Measurements from ENCODE around the gene TOLLIP. TPM values are rescaled to one million over a fixed set of nuclear protein-coding genes. Genes with fewer than 3 reads are reported as not detected.

Gene TOLLIP
- total RNA-seq, 6 experiments from 2014 or later = 41.4 to 53.6 (median 49.0) TPM

- H3K27ac Mint-ChIP-seq = no peak overlapping the region
- no peak for DNase-seq
- no peaks in the 10 kb centered on the region for H3K4me1 Mint-ChIP-seq (ENCODE audit: low read depth)
- peaks cover 1% of the 10 kb centered on the region for H3K27me3 Mint-ChIP-seq (ENCODE audit: insufficient read depth)
- H3K36me3 Mint-ChIP-seq (ENCODE audit: low read depth) = 0 out of 2 replicates have a peak, but pooled peaks cover 11% of the 10 kb centered on the region
- peaks cover 29% of the 10 kb centered on the region for H3K9me3 Mint-ChIP-seq
- no peak overlapping the region for H3K4me3 Mint-ChIP-seq
- TF ChIP-seq CTCF (IDR thresholded peaks at IDR 0.05) = no peak
These were observed 67.7 kb downstream of the TOLLIP start for GRCh38 chr11:1241706-1242105.

GRCh38 chr11:1240771-1241170, 68.7 kb downstream of the TOLLIP start:
- no peak overlapping the region for H3K4me3 Mint-ChIP-seq
- no peak overlapping the region for H3K27ac Mint-ChIP-seq
- no peak for DNase-seq
- 0 out of 2 replicates have a peak, but pooled peaks cover 11% of the 10 kb centered on the region for H3K36me3 Mint-ChIP-seq (ENCODE audit: low read depth)
- no peaks in the 10 kb centered on the region for H3K4me1 Mint-ChIP-seq (ENCODE audit: low read depth)
- no peak for TF ChIP-seq CTCF (IDR thresholded peaks at IDR 0.05)
- peaks cover 1% of the 10 kb centered on the region for H3K27me3 Mint-ChIP-seq (ENCODE audit: insufficient read depth)
- peaks cover 25% of the 10 kb centered on the region for H3K9me3 Mint-ChIP-seq

GRCh38 chr11:1239596-1240205, 69.7 kb downstream of the TOLLIP start:
- Mint-ChIP-seq H3K27ac (no peak overlapping the region), H3K9me3 (peaks cover 25% of the 10 kb centered on the region), H3K4me1 (ENCODE audit: low read depth) (no peaks in the 10 kb centered on the region), H3K27me3 (ENCODE audit: insufficient read depth) (peaks cover 1% of the 10 kb centered on the region), H3K36me3 (ENCODE audit: low read depth) (0 out of 2 replicates have a peak, but pooled peaks cover 11% of the 10 kb centered on the region), H3K4me3 (no peak overlapping the region)
- no peak for DNase-seq
- no peak for TF ChIP-seq CTCF (IDR thresholded peaks at IDR 0.05)

GRCh38 chr11:1238767-1239595, 70.5 kb downstream of the TOLLIP start:
- H3K4me3 Mint-ChIP-seq = no peak overlapping the region
- no peaks in the 10 kb centered on the region for H3K4me1 Mint-ChIP-seq (ENCODE audit: low read depth)
- no peak for TF ChIP-seq CTCF (IDR thresholded peaks at IDR 0.05)
- H3K9me3 Mint-ChIP-seq = peaks cover 25% of the 10 kb centered on the region
- H3K36me3 Mint-ChIP-seq (ENCODE audit: low read depth) = 0 out of 2 replicates have a peak, but pooled peaks cover 11% of the 10 kb centered on the region
- no peak for DNase-seq
- no peak overlapping the region for H3K27ac Mint-ChIP-seq
- peaks cover 1% of the 10 kb centered on the region for H3K27me3 Mint-ChIP-seq (ENCODE audit: insufficient read depth)

GRCh38 chr11:1237851-1238250, 71.6 kb downstream of the TOLLIP start:
- Mint-ChIP-seq H3K4me3 (no peak overlapping the region), H3K27me3 (ENCODE audit: insufficient read depth) (peaks cover 1% of the 10 kb centered on the region), H3K27ac (no peak overlapping the region), H3K36me3 (ENCODE audit: low read depth) (0 out of 2 replicates have a peak, but pooled peaks cover 11% of the 10 kb centered on the region), H3K9me3 (peaks cover 18% of the 10 kb centered on the region), H3K4me1 (ENCODE audit: low read depth) (no peaks in the 10 kb centered on the region)
- no peak for TF ChIP-seq CTCF (IDR thresholded peaks at IDR 0.05)
- DNase-seq = no peak
